GM18868 (cell line): Measurements from ENCODE around the gene HNRNPLL.
A peak's percentile ranks its signal among the peaks of the same experiment; 100 is the strongest.
"Not testable (repeated sequence)": the region's sequence is repeated elsewhere in the genome, so short reads cannot be mapped to it uniquely, and the experiment has no call there.

ENCODE experiments used
- ATAC-seq: cut with Tn5 transposase; IDR thresholded peaks from one replicate; pipeline ENCODE4 v1.9.1; 2021; ENCODE audit warnings: mild to moderate bottlenecking, moderate library complexity; ENCODE audit not compliant: unreplicated experiment

The HNRNPLL gene

DNA sequence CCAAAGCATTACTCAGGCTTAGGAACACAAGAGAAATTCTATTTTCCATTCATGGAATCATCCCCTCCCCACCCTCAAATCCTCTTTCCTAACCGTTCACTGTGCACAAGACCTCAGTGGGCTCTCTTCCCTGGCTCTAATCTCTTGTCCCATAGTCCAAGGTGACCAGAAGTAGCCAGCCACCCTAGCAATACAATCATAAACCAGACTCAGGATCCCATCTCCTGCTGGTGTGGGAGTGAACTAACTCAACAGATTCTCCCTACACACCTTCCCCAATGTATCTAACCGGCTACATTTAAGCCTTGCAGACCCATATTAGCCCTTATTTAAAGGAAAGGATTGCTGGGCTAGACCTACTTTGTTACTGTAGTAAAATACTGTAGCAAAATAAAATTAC lies 45.5 kb downstream of the HNRNPLL start:
- no peak for ATAC-seq

DNA sequence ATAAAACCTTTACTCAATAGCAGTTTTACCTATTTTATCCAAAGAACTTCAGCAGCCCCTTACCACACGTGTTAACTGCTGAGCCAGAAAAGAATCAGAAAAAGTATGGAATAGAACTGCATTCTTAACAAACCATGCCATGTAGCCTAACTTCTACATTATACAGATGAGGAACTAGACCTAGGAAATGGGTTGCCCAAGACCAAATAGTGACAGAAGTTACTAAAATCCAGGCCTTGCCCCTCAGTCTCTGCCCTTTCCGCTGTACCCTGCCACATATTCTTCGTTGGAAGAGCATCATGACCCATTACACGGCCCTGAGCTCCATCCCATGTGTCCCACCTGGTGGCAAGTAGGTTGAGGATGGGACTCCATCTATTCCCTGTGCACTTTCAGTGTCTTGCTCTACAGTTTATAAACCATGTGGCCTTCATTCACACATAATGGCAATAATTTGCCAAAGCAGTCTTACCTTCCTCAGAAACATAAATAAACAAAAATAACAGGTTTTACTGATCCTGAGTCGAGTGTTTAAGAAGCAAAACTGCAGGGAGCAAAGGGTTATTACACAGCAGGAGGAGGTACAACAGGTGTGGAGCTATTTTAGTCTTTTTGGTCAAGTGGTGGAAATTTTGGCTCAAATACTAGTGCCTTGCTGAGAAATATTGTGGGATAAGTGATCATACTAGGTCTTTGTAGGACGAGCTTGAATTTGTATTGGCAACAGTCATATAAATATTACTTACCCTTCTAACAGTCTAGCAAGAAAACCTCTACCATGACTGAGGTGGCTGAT lies 46.5 kb downstream of the HNRNPLL start:
- ATAC-seq: no peak

DNA sequence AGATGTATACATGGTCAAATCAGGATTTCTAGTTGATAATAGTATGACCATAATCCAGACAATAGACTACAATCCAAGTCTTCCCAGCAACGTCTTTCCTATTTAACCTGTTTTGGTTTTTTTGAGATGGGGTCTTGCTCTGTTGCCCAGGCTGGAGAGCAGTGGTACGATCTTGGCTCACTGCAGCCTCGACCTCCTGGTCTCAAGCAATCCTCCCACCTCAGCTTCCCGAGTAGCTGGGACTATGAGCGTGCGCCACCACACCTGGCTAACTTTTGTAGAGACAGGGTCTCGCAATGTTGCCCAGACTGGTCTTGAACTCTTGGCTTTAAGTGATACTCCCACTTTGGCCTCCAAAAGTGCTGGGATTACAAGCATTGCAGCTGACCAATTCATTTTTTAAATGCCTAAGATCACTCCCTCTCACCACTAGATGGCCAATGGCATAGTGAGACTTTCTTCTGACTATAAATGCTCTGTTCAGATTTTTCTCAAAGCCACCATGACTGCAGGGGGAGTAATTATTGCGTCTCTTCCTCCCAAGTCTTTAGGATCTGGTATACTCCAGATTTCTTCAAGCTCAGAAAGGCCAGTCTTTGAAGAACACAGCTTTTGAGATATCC lies 47.6 kb downstream of the HNRNPLL start:
- ATAC-seq: no peak

DNA sequence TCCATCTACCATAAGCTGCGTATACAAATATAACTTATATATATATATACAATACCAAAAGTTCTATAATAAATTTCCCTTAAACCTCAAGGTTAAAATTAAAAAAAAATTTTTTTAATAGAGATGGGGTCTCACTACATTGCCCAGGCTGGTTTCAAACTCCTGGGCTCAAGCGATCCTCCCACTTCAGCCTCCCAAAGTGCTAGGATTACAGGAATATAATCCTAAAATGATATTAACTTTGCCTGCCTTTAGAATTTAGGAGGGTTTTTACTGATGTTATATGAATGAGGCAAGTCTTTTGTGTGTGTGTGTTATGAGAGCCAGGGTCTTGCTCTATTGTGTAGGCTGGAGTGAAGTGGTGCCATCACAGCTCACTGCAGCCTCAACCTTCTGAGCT lies 49.2 kb downstream of the HNRNPLL start:
- ATAC-seq: no peak

DNA sequence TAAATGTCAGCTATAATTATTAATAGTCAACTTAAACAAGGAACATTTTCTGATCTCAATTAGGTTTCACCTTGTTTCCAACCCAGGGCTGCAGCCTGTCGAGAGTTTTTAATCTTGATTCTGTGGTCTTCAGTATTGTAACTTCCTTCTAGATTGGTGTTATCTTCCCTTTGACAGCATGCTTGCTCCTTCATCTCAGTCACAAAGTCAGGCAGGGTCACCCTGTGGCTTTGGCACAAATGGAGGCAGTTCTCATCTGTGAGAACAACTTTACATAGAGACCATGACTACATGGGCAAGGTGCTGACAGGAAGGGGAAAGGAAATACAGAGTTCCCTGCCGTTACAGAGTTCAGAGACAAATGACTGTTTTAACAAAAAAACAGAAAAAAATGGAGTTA lies 50.5 kb downstream of the HNRNPLL start:
- ATAC-seq: no peak

DNA sequence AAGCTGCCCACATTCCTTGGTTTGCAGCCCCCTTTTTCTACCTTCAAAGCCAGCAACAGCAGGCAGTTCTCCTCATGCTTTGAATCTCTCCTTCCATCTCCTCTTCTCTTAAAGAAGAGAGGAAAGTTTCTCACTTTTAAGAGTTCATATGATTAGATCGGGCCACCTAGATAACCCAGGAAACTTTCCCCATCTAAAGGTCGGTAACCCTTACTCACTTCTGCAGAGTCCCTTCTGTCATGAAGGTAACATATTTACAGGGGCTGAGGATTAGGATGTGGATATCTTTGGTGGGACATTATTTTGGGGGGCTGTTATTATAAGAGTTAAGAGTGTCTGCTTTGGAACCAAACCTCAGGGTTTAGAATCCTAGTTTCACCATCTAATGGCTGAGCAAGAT lies 51.0 kb downstream of the HNRNPLL start:
- no peak for ATAC-seq

DNA sequence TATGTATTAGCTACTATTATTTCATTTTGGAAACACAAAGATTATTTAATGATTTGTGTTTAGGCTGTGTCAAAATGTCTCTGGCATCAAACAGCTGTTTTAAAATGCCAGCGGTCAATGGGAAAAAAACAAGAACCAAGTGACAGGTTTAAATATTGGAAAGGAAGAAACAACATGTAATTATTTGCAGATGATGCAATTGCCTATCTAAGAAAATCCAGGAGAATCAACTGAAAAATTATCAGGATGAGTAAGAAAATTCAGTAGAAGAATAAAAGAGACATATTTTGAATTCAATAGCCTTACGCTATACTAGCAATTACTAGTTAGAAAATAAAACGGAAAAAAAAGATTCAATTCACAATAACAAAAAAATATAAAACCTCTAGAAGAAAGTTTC lies 51.6 kb downstream of the HNRNPLL start:
- no peak for ATAC-seq

DNA sequence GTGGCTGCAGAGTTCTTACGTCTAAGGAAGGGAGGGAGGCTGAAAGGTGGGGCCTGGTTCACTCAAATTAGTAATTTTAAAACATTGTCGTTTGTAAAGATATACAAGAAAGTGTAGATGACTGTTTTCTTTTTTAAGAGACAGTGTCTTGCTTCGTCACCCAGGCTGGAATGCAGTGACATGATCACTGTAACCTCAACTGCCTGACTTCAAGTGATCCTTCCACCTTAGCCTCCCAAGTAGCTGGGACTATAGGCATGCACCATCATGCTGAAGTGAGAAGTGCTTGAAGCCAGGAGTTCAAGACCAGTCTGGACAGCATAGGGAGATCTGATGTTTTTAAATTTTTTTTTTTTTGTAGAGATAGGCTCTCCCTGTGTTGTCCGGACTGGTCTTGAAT lies 52.9 kb downstream of the HNRNPLL start:
- no peak for ATAC-seq

DNA sequence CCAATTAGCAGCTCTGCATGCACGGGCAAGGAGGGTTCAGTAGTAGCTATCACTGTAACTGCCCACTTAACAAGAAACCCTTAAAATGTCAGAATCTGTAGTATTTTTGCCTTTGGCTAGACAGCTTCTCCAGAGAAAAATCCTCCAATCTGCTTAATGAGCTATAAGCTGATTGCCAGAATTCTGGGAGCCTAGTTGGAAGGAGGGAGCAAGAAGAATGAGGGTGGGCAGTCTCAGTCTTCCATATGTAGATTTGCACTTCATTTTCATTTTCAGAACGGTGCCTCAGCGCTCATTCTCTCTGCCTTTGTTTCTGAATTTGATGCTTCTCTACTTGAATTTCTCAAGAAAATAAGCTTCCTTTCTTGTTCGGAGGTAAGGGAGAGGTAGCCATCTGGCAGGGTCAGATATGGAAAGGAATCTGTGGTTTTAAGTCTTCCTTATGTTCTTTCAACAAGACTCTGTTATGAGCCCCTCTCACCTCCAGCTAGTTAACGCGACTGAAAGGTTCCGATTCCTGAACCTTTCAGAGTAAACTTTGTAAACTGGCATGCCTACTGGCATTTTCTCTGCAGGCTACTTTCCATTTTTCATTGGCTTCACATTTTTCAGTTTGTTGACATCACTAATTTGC lies 53.5 kb downstream of the HNRNPLL start:
- no peak for ATAC-seq

DNA sequence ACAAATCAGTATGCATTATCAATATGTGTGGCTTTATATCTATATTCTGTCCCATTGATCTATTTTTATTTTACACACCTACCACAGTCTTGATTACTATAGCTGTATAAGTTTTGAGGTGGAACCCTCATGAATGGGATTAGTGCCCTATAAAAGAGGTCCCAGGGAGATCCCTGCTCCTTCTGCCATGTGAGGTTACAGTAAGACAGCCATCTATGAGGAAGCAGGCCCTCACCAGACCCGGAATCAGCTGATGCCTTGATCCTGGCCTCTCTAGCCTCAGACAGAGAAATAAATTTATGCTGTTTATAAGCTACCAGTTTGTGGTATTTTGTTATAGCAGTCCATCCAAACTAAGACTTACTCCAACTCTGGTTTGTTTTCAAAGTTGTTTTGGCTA lies 54.9 kb downstream of the HNRNPLL start:
- ATAC-seq: no peak

DNA sequence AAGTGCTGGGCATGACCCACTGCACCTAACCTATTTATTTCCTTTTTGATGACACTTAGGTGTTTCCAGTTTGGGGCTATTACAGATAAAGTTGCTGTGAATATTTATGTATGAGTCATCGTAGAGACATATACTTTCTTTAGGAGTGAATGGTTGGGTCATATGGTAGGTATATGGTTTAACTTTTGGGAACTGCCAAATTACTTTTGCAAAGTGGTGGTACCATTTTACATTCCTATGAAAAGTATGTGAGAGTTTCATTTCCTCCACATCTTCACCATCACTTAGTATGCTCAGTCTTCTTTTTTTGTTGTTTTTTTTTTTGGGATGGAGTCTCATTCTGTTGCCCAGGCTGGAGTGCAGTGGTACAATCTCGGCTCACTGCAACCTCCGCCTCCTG lies 56.1 kb downstream of the HNRNPLL start:
- ATAC-seq: no peak

DNA sequence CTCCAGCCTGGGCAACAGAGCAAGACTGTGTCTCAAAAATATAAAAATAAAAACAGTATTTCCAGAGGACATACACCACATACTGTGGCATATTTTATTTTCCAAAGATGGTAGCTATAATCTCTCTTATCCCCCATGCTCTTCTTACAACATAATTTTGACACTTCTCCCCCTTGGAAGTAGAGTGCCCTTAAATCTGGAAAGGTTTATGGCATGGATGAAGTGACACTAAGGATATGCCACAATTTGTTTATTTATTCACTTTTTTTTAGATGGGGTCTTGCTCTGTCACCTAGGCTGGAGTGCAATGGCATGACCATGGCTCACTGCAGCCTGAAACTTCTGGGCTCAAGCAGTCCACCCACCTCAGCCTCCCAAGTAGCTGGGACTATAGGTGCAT lies 56.7 kb downstream of the HNRNPLL start:
- no peak for ATAC-seq

DNA sequence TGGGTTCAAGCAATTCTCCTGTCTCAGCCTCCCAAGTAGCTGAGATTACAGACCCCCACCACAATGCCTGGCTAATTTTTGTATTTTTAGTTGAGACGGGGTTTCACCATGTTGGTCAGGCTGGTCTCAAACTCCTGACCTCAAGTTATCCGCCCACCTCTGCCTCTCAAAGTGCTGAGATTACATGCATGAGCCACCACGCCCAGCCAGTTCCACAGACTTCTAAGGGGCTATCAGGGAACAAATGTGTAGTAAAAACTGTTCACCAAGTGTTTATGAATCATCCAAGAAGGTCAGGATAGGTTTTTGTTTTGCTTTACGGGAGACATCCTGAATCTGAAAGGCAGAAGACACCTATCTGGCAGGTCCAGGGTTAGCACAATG lies 60.5 kb downstream of the HNRNPLL start:
- not testable (repeated sequence) for ATAC-seq

DNA sequence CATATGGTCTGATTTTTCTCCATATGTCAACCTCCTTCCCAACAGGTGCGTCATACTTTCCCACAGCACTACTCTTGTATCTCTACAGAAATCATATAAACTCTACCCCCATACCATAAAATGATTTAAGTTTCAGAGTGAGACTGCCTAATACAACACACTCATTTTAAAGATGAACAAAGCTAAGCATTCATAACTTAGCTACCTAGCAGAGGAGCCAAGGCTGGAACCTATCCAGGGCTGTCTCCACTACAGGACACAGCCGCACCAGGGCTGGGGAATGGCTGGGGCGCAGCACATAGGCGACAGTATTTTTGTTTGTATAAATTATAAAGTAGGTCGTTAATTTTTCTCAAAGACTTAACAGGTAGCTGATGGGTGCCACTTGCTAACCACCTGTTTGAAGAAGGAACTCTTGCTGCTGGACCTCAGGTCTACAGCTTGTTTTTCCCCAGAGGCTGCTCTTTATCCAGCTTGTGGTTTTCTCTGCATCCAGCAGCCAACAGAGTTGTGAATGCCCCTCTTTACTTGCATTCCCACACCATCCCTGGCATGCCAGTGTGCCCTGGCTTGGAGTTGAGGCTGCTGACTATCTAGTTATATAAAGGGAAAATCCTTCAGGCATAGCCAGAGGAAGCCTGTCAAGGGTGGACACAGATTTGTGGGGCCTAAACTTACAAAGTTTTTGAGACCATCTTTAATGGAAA lies 62.0 kb downstream of the HNRNPLL start:
- ATAC-seq: no peak

DNA sequence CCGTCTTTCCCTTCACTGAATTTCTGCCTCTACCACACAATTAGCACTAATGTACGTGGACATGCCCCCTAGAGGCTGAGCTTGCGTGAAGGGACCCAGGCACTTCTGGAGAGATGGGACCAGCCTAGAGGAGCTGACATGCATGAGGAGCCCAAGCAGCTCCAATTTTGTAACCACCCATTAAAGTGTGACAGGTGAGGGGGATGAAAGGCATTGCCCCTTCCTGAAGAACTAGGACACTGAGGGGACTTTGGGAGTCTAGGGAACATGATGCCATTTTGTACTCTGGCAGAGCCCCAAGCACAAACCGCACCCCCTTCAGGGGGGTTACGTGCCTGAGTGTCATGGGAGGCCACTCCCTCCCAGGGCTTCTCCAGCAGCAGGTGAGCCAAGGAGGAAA lies 63.6 kb downstream of the HNRNPLL start:
- ATAC-seq: no peak

DNA sequence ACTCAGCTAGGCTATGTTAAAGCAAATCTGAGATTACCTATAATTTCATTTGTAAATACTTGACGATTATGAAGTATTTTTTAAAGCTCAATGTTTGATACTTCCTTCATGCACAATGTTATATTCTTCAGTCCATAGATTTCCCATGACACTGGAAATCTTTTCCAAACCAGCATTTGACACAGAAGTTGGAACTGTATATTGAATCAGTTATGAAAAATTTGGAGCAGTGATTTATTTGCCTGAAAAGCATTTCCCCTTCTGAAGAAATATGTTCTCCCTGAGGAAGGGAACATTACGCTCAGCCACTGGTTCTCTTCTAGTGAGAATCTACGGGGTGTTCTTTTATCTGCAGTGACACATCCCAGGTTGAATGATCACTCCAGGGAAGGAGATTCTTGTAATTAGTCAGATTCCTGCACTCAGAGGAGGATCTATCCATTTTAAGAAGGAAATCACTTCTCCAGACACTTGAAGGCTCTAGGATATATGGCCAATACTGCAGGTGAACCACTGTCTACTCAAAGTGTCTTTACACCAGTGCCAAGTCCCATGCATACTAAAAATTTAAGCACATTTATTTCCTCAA lies 64.7 kb downstream of the HNRNPLL start:
- ATAC-seq: no peak

DNA sequence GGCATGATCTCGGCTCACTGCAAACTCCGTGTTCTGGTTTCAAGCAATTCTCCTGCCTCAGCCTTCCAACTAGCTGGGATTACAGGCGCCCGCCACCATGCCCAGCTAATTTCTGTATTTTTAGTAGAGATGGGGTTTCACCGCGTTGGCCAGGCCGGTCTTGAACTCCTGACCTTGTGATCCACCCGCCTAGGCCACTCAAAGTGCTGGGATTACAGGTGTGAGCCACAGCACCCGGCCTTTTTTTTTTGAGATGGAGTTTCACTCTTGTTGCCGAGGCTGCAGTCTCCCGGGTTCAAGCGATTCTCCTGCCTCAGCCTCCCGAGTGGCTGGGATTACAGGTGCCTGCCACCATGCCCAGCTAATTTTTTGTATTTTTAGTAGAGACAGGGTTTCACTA lies 65.4 kb downstream of the HNRNPLL start:
- ATAC-seq: not testable (repeated sequence)

DNA sequence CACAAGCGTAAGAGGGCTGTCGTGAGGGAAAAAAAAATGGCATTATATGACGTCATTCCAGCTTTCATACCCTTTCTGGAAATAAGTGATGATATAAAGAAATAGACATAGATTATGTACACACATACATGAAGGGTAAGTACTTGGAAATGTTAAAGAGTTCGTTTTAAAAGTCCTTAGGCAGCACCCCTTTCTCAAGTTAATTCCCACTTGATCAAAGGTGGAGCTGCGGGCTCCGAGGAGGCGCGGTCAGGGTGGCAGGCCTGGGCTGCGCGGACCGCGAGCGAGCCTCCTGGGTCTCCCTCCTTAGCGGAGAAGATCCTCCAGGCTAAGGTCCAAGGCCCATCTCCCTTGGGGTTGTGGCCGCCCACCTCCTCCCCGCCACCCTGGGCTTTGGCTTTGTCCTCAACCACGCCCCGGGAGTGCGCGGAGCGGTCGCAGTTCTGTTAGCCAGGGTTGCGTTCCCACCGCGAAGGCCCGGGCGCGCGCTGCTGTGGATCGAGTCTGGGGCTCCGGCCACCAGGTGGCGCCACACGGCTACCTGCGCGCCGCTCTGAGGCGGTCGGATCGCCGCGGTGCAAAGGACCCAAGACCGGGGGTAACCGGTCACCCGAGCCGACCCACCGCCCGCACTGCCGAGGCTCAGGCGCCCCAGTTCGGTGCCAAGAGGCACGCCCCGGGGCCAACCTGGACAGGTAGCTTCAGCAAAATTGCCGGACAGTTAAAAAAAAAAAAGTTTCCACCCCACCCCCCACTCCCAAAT lies 66.8 kb downstream of the HNRNPLL start:
- peak; percentile 43 for ATAC-seq

DNA sequence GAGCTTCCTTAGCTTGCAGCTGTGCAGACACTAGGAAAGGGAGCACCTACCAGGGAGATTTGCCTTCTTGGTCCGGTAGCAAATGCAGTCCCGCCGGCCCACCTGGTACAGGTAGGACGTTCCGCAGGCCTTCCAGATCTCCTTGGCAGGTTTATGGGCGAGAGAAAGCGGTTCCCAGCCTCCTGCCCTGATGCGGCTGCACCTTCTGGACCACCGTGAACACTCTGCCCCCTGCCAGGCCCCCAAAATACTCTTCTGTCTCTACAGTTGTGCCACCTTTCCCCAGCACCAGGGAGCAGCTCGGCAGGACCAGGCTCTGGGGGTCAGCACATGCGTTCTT lies 67.4 kb downstream of the HNRNPLL start:
- ATAC-seq: no peak

DNA sequence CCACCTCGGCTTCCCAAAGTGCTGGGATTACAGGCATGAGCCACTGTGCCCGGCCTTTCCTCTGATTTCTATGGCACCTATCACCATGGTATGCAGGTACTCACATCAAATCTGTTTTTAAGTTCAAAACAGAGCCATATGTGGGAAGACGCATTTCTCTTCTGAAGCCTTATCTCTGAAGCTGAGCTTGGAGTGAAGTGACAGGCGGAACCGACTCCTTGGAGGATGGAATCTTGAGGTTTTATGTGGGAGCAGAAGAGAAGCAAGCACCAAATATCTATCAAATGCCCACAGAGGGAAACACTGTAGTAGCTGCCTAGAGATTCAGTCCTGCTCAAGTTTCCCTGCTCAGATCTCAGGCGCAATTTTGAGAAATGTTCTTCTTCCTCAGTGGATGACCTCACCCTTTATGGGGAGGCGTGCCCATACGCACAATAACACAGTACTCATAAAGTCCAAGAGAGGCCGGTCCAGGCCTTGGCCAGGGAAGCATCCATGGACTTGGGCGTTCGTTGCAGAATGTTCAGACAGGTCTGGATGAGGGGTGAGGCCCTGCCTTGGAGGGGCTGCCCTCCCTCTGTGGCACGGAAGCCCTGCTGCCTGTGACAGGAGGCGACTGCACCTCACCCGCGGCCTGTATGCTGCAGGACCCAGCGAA lies 67.9 kb downstream of the HNRNPLL start:
- no peak for ATAC-seq
